Measurements from ENCODE around the gene AMPD2. TPM values are rescaled to one million over a fixed set of nuclear protein-coding genes. Genes with fewer than 3 reads are reported as not detected.

Gene AMPD2
- total and polyA plus RNA-seq, 7 experiments from 2014 or later, result 26.2 to 403 (median 84.9) TPM

- H3K27me3 ChIP-seq (ENCODE audit: control insufficient read depth in 2 of 2, insufficient read depth in 2 of 2, low read length in 2 of 2), result no peaks in the 10 kb centered on the region
- DNase-seq, result no peak
- H3K9me3 ChIP-seq (ENCODE audit: control insufficient read depth in 2 of 3, low read length in 3 of 3), result no peaks in the 10 kb centered on the region
- H3K9me3 Mint-ChIP-seq, result no peaks in the 10 kb centered on the region
- H3K4me1 ChIP-seq (ENCODE audit: control insufficient read depth in 2 of 2, insufficient read depth in 2 of 2, low read length in 2 of 2), result no peaks in the 10 kb centered on the region
- ChIA-PET CTCF (no interaction called here), POLR2A (no interaction called here)
- no peak overlapping the region for H3K4me3 Mint-ChIP-seq
- intact Hi-C loops (cut with micrococcal nuclease), result no loop called here
- peak overlapping the region in 2 of 9 donors; percentile 7 to 55 for H3K27ac Mint-ChIP-seq
- H3K36me3 ChIP-seq (ENCODE audit: control insufficient read depth in 2 of 3, insufficient read depth in 3 of 3, low read length in 3 of 3), result peaks cover 0 to 72% (median 56%) of the 10 kb centered on the region in 3 experiments
- H3K36me3 Mint-ChIP-seq, result peaks cover 22 to 53% (median 39%) of the 10 kb centered on the region in 5 donors
- H3K27ac ChIP-seq (ENCODE audit: low read depth, low read length), result no peak overlapping the region
- H3K4me3 ChIP-seq (ENCODE audit: low read length), result no peak overlapping the region
- no peak for ATAC-seq
- H3K4me1 Mint-ChIP-seq, result peaks cover 0 to 12% (median 2%) of the 10 kb centered on the region in 7 donors
- no peaks in the 10 kb centered on the region for H3K27me3 Mint-ChIP-seq
Measured at GRCh38 chr1:109584766-109585165, 34.9 kb upstream of the AMPD2 start.

- H3K9me3 ChIP-seq (ENCODE audit: control insufficient read depth in 2 of 3, low read length in 3 of 3), result no peaks in the 10 kb centered on the region
- ChIA-PET POLR2A (no interaction called here), CTCF (no interaction called here)
- H3K4me1 ChIP-seq (ENCODE audit: control insufficient read depth in 2 of 2, insufficient read depth in 2 of 2, low read length in 2 of 2), result no peaks in the 10 kb centered on the region
- Mint-ChIP-seq H3K36me3 (peaks cover 22 to 50% (median 39%) of the 10 kb centered on the region in 5 donors), H3K27me3 (no peaks in the 10 kb centered on the region), H3K4me1 (peaks cover 0 to 12% (median 2%) of the 10 kb centered on the region in 7 donors), H3K27ac (no peak overlapping the region), H3K9me3 (no peaks in the 10 kb centered on the region), H3K4me3 (no peak overlapping the region)
- no peak for DNase-seq
- H3K27ac ChIP-seq (ENCODE audit: low read depth, low read length), result no peak overlapping the region
- peaks cover 0 to 68% (median 53%) of the 10 kb centered on the region in 3 experiments for H3K36me3 ChIP-seq (ENCODE audit: control insufficient read depth in 2 of 3, insufficient read depth in 3 of 3, low read length in 3 of 3)
- no peak for ATAC-seq
- H3K4me3 ChIP-seq (ENCODE audit: low read length), result no peak overlapping the region
- intact Hi-C loops (cut with micrococcal nuclease), result no loop called here
- H3K27me3 ChIP-seq (ENCODE audit: control insufficient read depth in 2 of 2, insufficient read depth in 2 of 2, low read length in 2 of 2), result no peaks in the 10 kb centered on the region
Measured at GRCh38 chr1:109586055-109586454, 33.6 kb upstream of the AMPD2 start.

DNA sequence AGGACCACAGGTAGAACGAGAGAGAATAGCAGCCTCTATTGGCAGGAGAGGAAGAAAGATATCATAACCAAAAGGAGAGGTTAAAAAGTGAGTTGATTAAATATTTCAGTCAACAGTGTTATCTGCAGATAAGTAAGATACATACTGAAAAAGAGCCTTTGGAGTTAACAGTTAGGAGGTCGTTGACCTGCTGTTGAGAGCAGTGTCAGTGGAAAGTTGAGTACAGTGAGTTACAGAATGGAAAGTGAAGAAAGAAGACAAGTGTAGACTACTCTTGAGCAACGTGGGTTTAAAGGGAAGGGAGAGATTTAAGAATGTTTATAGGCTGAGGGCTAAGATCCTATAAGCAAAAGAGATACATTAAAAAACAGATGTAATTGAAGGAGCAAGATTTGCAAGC lies 30.5 kb upstream of the AMPD2 start:
- intact Hi-C loops (cut with micrococcal nuclease), result no loop called here
- ChIA-PET POLR2A (no interaction called here), CTCF (no interaction called here)
- Histone ChIP-seq H3K27me3 (ENCODE audit: control insufficient read depth in 2 of 2, insufficient read depth in 2 of 2, low read length in 2 of 2) (no peaks in the 10 kb centered on the region), H3K9me3 (ENCODE audit: control insufficient read depth in 2 of 3, low read length in 3 of 3) (no peaks in the 10 kb centered on the region), H3K4me1 (ENCODE audit: control insufficient read depth in 2 of 2, insufficient read depth in 2 of 2, low read length in 2 of 2) (no peaks in the 10 kb centered on the region), H3K27ac (ENCODE audit: low read depth, low read length) (no peak overlapping the region), H3K36me3 (ENCODE audit: control insufficient read depth in 2 of 3, insufficient read depth in 3 of 3, low read length in 3 of 3) (peaks cover 0 to 75% (median 53%) of the 10 kb centered on the region in 3 experiments), H3K4me3 (ENCODE audit: low read length) (no peak overlapping the region)
- Mint-ChIP-seq H3K36me3 (peaks cover 22 to 62% (median 41%) of the 10 kb centered on the region in 5 donors), H3K27me3 (no peaks in the 10 kb centered on the region), H3K4me1 (peaks cover 0 to 12% (median 2%) of the 10 kb centered on the region in 7 donors), H3K9me3 (no peaks in the 10 kb centered on the region), H3K27ac (peak overlapping the region in 4 of 9 donors; percentile 5 to 69 (median 16)), H3K4me3 (no peak overlapping the region)
- ATAC-seq, result no peak
- no peak for DNase-seq

DNA sequence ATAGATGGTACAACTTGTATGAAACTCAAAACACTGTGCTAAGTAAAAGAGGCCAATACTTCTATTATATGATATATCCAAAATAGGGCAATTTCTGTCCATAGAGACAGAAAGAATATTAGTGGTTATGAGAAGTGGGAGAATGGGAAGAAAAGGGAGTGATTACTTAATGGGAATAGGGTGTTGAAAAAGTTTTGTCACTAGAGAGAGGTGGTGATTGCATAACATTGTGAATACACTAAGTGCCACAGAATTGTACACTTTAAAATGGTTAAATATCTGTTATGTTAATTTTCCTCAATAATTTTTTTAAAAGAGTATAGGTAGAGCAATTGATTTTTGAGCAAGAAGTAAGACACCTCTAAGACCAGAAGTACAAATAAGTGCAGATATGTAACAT lies 30.0 kb upstream of the AMPD2 start:
- Histone ChIP-seq H3K27ac (ENCODE audit: low read depth, low read length) (no peak overlapping the region), H3K36me3 (ENCODE audit: control insufficient read depth in 2 of 3, insufficient read depth in 3 of 3, low read length in 3 of 3) (peaks cover 0 to 70% (median 48%) of the 10 kb centered on the region in 3 experiments), H3K9me3 (ENCODE audit: control insufficient read depth in 2 of 3, low read length in 3 of 3) (no peaks in the 10 kb centered on the region), H3K4me3 (ENCODE audit: low read length) (no peak overlapping the region), H3K4me1 (ENCODE audit: control insufficient read depth in 2 of 2, insufficient read depth in 2 of 2, low read length in 2 of 2) (no peaks in the 10 kb centered on the region), H3K27me3 (ENCODE audit: control insufficient read depth in 2 of 2, insufficient read depth in 2 of 2, low read length in 2 of 2) (no peaks in the 10 kb centered on the region)
- intact Hi-C loops (cut with micrococcal nuclease), result no loop called here
- POLR2A ChIA-PET, result no interaction called here
- Mint-ChIP-seq H3K27ac (peak overlapping the region in 2 of 9 donors; percentile 66 to 69), H3K27me3 (no peaks in the 10 kb centered on the region), H3K4me1 (peaks cover 0 to 12% (median under 1%) of the 10 kb centered on the region in 7 donors), H3K9me3 (no peaks in the 10 kb centered on the region), H3K36me3 (peaks cover 19 to 59% (median 36%) of the 10 kb centered on the region in 5 donors), H3K4me3 (no peak overlapping the region)
- ATAC-seq (no peak), DNase-seq (no peak)
- CTCF ChIA-PET, result no interaction called here

GRCh38 chr1:109592916-109593315 lies 26.7 kb upstream of the AMPD2 start:
- intact Hi-C loops (cut with micrococcal nuclease), result no loop called here
- CTCF ChIA-PET, result interaction anchor here (0.7 kb wide), 1 partner anchor 12 kb away, joined by 4 read pairs; no protein-coding TSS in a partner anchor
- H3K27ac Mint-ChIP-seq, result no peak overlapping the region

GRCh38 chr1:109595531-109595930 lies 24.1 kb upstream of the AMPD2 start:
- Histone ChIP-seq H3K27me3 (ENCODE audit: control insufficient read depth in 2 of 2, insufficient read depth in 2 of 2, low read length in 2 of 2) (no peaks in the 10 kb centered on the region), H3K9me3 (ENCODE audit: control insufficient read depth in 2 of 3, low read length in 3 of 3) (no peaks in the 10 kb centered on the region), H3K27ac (ENCODE audit: low read depth, low read length) (no peak overlapping the region), H3K36me3 (ENCODE audit: control insufficient read depth in 2 of 3, insufficient read depth in 3 of 3, low read length in 3 of 3) (peaks cover 0 to 31% (median 13%) of the 10 kb centered on the region in 3 experiments), H3K4me3 (ENCODE audit: low read length) (no peak overlapping the region), H3K4me1 (ENCODE audit: control insufficient read depth in 2 of 2, insufficient read depth in 2 of 2, low read length in 2 of 2) (no peaks in the 10 kb centered on the region)
- intact Hi-C loops (cut with micrococcal nuclease), result no loop called here
- peaks cover 0 to 8% (median 3%) of the 10 kb centered on the region in 7 donors for H3K4me1 Mint-ChIP-seq
- no peak overlapping the region for H3K4me3 Mint-ChIP-seq
- no peak overlapping the region for H3K27ac Mint-ChIP-seq
- H3K36me3 Mint-ChIP-seq, result peaks cover 0 to 30% (median 14%) of the 10 kb centered on the region in 5 donors
- ATAC-seq (no peak), DNase-seq (no peak)
- no peaks in the 10 kb centered on the region for H3K27me3 Mint-ChIP-seq
- ChIA-PET CTCF (interaction anchor here (1.3 kb wide), 1 partner anchor 44 kb away, joined by 3 read pairs; no protein-coding TSS in a partner anchor), POLR2A (interaction anchor here (0.6 kb wide), 2 partner anchors 12 to 21 kb away, joined by 4 read pairs; no protein-coding TSS in a partner anchor)
- no peaks in the 10 kb centered on the region for H3K9me3 Mint-ChIP-seq

More at GRCh38 chr1:109592916-109593315, 26.7 kb upstream of the AMPD2 start:
- H3K27ac ChIP-seq (ENCODE audit: low read depth, low read length), result no peak overlapping the region
- H3K4me1 ChIP-seq (ENCODE audit: control insufficient read depth in 2 of 2, insufficient read depth in 2 of 2, low read length in 2 of 2), result no peaks in the 10 kb centered on the region
- Mint-ChIP-seq H3K36me3 (peaks cover 7 to 47% (median 21%) of the 10 kb centered on the region in 5 donors), H3K27me3 (no peaks in the 10 kb centered on the region), H3K9me3 (no peaks in the 10 kb centered on the region), H3K4me1 (peaks cover 0 to 6% (median 0%) of the 10 kb centered on the region in 7 donors), H3K4me3 (no peak overlapping the region)
- H3K36me3 ChIP-seq (ENCODE audit: control insufficient read depth in 2 of 3, insufficient read depth in 3 of 3, low read length in 3 of 3), result peaks cover 0 to 43% (median 24%) of the 10 kb centered on the region in 3 experiments
- H3K9me3 ChIP-seq (ENCODE audit: control insufficient read depth in 2 of 3, low read length in 3 of 3), result no peaks in the 10 kb centered on the region
- DNase-seq (no peak), ATAC-seq (no peak)
- POLR2A ChIA-PET, result no interaction called here
- no peak overlapping the region for H3K4me3 ChIP-seq (ENCODE audit: low read length)
- H3K27me3 ChIP-seq (ENCODE audit: control insufficient read depth in 2 of 2, insufficient read depth in 2 of 2, low read length in 2 of 2), result no peaks in the 10 kb centered on the region

DNA sequence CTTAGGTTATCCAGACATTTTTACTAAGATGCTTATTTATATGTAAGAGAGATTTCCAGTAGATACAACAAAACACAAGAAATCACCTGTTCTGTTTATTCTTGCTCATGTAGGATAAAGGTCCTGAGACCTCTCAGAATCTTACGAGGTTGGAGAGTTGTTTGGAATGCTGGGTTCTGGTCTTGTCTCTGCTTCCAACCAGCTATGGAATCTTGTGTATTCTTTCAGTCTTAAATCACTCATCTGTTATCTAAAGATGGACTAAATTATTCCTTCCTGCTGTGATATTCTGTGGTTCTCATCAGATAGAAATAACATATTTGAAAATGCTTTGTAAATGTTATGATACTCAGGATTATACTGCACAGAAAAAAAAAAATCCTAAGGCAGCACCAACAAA lies 21.5 kb upstream of the AMPD2 start:
- H3K36me3 ChIP-seq (ENCODE audit: control insufficient read depth in 2 of 3, insufficient read depth in 3 of 3, low read length in 3 of 3), result peaks cover 0 to 6% (median 3%) of the 10 kb centered on the region in 3 experiments
- no peaks in the 10 kb centered on the region for H3K27me3 Mint-ChIP-seq
- ATAC-seq, result no peak
- H3K9me3 ChIP-seq (ENCODE audit: control insufficient read depth in 2 of 3, low read length in 3 of 3), result no peaks in the 10 kb centered on the region
- intact Hi-C loops (cut with micrococcal nuclease), result no loop called here
- H3K4me3 Mint-ChIP-seq, result no peak overlapping the region
- no peak overlapping the region for H3K4me3 ChIP-seq (ENCODE audit: low read length)
- peaks cover 0 to 17% (median 7%) of the 10 kb centered on the region in 5 donors for H3K36me3 Mint-ChIP-seq
- DNase-seq, result no peak
- no peaks in the 10 kb centered on the region for H3K9me3 Mint-ChIP-seq
- peak overlapping the region in 2 of 9 donors; percentile 6 to 40 for H3K27ac Mint-ChIP-seq
- no peak overlapping the region for H3K27ac ChIP-seq (ENCODE audit: low read depth, low read length)
- POLR2A ChIA-PET, result interaction anchor here (1.8 kb wide), 1 partner anchor 52 kb away, joined by 7 read pairs; no protein-coding TSS in a partner anchor
- CTCF ChIA-PET, result interaction anchor here (0.7 to 0.8 kb wide), 3 partner anchors 48 to 66 kb away, joined by 3 to 4 read pairs (median 3); no protein-coding TSS in a partner anchor
- H3K27me3 ChIP-seq (ENCODE audit: control insufficient read depth in 2 of 2, insufficient read depth in 2 of 2, low read length in 2 of 2), result no peaks in the 10 kb centered on the region
- peaks cover 0 to 2% of the 10 kb centered on the region in 2 donors for H3K4me1 ChIP-seq (ENCODE audit: control insufficient read depth in 2 of 2, insufficient read depth in 2 of 2, low read length in 2 of 2)
- peaks cover 8 to 18% (median 18%) of the 10 kb centered on the region in 7 donors for H3K4me1 Mint-ChIP-seq
